Heart left ventricle (tissue), 13 donors: Measurements from ENCODE around the gene NME3.

Experiments
- CTCF ChIP-seq, 12 donors: fragments of 200-600 bp; sonication (generic) in 4 of 12; IDR thresholded peaks; one replicate each; pipeline versions ENCODE4 v1.5.0 to v1.8.0; 2018 to 2022; ENCODE audit warnings: antibody characterized with exemption in 12 of 12, mild to moderate bottlenecking in 5 of 12
- POLR2A ChIP-seq, 2 donors: fragments of 450-650 bp; IDR thresholded peaks; one replicate each; pipeline ENCODE4 v1.6.1; 2017; ENCODE audit warnings: antibody characterized with exemption in 2 of 2, mild to moderate bottlenecking in 2 of 2, moderate library complexity in 2 of 2
- donor health status: ischemic (EF 13 %, LVEDD 7.1; RV severe dilation, severe dysfunction).
- donor health status: DM: no; HTN: yes; CAD: no.
- donor health status: DM: no; HTN: no; CAD: no.
- donor health status: ischemic (EF 25% LVEDD 6.9; RV normal size, moderate dysfunction).
- donor health status: ischemic (EF 25% LVEDD 5.7; RV mildly dilated, moderate dysfunction).
- donor health status: ischemic (EF 35%, LVEDD 5.7; RV mildly dilated, moderate dysfunction).
- donor health status: nonischemic (EF 11% LVEDD 7.7; RV severe dilation, severe dysfunction).
- donor health status: DM: yes; HTN: yes; CAD: no.
- donor health status: PGD.
- donor health status: ischemic (EF 29% LVEDD 5.4; RV normal size, mild dysfunction).
- donor health status: nonischemic (EF 23%, LVEDD 6.1; RV moderate dilation, normal function).

GRCh38 chr16:1754204-1754603 lies 17.1 kb downstream of the NME3 start:
- TF ChIP-seq CTCF (IDR thresholded peaks at IDR 0.05) (no peak), POLR2A (IDR thresholded peaks at IDR 0.05) (no peak)
